CD4-positive, alpha-beta T cell treated with Interleukin-21 for 1 hour (primary cell): ENCODE results near the gene HOXB1.

Source experiments
- DNase-seq: peaks from one replicate; pipeline ENCODE4 v3.0.0-alpha.2; 2020

HOXB1 gene

DNA sequence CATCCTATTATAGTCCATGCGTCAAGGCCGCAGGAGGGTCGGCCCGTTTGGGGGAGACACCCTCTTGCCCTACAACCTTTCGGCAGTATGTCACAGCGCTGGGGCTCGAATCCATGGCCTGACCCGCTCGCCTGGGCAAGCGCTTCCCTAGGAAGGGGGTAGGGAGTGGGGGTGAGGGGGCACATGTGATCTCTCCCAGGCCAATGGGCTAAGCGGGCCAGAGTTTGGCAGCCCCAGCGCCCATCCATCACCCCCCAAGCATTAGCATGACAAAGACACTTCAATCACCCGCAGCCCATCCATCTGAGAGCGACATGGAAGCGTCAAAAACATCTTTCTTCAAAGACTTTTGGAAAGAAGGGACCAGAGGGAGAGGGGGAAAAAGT is at the start of gene HOXB1:
TSS of gene HOXB1 (minus strand) at position 125 of the 386 bp plus-strand sequence. CDS start at position 18, 107 bp downstream.
- DNase-seq = no peak

DNA sequence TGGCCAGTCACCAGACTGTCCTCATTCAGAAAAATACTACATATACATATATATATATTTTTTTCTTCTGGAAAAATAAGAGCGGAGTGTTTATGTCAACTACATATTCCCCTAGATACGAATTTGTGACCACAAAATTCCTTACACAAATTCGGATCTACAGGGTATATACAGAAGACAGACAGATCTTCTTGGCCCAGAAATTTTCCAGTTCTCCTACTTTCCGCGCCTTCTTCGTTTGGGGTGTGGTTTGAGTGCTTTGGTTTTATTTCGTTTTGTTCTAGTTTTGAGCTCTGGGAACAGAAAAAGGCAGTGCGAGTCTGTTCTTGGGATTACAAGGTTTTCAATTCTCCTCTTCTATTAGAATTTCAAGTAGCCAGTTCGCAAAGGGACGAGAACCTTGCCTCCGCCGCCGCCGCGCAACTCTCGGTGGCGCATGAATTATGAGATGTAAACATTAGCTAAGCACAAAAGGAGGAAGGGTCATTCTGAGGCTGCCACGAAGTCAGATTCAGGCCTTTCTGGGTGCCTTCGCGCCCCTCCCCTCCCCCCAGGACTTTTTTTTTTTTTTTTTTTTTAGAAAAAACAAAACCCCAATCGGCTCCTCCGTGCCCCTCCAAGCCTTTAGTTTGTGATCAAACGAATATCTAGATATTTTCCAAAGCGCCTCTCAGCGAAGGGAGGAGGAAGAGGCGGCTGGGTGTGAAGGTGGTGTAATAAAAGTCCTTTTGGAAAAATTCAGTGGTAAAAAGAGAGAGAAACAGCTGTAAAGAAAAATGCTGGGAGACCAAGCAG is 49.1 kb upstream of the HOXB1 start:
- DNase-seq = no peak

DNA sequence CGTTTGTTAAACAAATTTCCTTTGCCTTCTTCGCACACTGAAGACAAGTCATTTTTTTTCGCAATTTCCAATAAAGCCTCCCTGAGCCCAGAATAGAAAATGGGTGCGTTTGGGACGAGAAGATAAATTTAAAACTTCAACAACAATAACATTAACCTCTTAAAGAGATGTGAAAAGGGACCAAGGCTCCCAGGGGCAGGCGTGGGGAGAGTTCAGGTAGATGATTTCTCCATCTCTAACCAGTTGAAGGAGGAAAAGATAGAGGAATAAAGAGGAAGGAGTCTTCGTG is 48.6 kb upstream of the HOXB1 start:
- DNase-seq = no peak

DNA sequence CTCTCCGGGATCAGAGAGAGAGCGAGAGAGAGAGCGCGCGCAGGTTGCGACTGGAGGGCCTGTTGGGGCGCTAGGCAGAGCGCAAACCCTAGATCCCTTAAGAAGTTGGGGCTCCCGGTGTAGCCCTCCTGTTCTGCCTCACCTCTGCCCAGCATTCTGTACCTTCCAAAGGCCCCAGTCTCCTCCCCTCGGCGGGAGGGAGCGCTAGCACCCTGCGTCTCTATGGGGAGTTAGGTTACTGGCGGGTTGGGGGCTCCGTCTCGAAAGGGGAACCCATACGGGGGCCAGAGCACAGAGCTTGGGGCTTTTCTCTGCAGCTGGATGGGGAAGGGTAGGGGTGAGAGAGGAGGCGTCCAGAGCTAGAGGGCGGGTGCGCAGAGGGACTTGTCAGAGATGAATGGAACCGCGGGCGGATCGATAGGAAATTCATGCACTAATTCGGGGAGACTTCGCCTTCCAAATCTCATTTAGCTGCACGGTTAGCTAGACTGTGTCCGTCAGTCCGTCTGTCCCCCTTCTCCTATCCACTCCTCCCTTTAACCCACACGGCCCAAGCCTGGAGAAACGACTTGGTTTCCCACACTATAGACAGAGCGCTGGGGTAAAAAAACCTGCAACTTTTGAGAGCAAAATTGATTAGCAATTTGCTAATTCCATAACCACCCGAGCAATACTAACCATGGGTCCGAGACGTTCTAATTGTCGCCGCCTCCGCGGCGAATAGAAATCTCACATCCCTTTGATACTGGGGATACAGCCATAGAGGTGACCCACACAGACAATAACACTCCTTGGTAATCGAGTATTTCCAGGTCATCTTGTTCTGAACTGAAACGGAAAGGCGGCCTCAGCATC is 48.0 kb upstream of the HOXB1 start:
- DNase-seq = no peak

DNA sequence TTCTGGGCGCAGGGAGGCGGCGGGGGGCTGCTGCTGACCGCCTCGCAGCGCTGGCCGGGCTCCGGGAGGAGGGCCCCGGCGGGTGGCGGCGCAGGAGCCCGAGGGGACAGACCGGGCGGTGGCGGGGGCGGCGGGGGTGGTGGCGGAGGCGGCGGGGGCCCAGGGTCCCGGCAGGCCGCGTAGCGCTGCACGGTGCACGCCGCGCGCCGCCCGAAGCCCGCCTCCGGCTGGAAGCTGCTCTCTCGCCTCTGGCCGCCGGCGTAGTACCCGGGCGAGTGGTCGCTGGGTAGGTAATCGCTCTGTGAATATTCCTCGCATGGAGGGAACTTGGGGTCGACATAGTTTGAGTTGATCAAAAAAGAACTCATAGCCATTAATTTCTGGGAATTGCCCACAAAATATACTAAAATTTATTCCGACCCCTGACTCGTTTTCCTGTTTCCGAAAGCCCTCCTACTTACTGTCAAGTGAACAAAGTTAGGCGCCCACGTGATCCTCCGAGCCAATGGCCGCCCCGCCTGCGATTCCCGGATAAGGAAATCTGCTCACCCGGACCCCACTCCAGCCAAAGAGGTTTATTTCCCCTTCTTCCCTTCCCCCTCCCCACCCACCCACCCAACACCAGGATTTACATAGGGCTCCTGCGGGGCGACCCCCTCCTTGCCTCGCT is 47.3 kb upstream of the HOXB1 start, which contains the start of gene HOXB4:
TSS of gene HOXB4 (minus strand) at position 405 of the 670 bp plus-strand sequence. CDS start at position 374, 31 bp downstream.
- DNase-seq = peak; percentile 76

DNA sequence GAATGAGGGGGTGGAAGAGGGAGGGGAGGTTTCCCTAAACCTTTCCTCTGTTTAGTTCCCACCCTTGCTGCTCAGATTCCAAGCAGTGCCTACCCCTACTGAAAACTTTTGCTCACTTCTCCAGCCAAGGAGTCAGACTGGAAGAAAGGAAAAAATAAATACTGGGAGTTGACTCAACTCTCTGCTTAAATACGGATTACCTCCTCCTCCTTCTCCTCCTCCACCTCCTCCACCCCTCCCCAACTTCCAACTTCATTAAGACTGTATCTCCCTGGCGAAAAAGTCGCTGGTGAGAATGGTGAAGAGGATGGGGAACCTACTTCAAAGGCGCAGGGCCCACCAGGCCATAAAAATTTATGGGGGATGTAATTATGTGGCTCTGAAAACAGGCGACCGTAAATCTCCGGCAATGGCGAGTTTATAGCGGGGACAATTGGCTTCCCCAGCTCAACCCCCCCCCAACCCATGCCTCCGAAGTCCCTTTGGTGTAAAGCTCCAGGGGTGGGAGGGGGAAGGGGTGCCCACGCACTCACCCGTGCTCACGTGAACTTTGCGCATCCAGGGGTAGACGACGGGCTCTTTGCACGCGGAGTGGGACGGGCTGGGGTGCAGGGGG is 46.6 kb upstream of the HOXB1 start:
- DNase-seq = no peak

DNA sequence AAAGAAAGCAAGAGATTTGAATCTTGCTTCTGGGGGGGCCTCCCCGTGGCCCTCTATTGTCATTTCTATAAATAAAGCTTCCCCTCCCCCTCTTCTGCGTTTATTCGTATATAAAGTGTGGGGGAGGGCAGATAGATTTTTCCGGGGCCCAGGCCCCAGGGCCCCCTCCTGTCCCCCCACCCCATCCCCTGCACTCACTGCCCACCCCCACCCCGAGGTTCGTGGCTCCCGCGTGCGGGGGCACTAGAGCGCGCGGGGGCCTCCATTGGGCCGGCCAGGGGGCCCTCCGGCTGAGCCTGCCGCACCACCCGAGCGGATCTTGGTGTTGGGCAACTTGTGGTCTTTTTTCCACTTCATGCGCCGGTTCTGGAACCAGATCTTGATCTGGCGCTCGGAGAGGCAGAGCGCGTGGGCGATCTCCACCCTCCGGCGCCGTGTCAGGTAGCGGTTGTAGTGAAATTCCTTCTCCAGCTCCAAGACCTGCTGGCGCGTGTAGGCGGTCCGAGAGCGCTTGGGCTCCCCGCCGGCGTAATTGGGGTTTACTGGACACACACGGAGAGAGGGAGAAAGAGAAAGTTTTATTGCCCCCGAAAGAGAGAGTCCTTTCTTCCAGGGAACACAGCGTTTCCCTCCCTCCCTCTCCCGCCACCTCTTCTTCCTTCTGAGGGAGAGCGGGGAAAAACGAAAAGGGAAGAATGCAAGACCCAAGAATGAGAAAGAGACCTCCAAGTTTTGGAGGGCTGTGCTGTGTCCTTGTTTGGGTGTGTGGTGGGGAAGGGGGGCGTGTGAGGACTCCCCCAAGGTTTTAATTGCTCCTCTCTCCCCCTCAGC is 45.9 kb upstream of the HOXB1 start:
- DNase-seq = no peak

DNA sequence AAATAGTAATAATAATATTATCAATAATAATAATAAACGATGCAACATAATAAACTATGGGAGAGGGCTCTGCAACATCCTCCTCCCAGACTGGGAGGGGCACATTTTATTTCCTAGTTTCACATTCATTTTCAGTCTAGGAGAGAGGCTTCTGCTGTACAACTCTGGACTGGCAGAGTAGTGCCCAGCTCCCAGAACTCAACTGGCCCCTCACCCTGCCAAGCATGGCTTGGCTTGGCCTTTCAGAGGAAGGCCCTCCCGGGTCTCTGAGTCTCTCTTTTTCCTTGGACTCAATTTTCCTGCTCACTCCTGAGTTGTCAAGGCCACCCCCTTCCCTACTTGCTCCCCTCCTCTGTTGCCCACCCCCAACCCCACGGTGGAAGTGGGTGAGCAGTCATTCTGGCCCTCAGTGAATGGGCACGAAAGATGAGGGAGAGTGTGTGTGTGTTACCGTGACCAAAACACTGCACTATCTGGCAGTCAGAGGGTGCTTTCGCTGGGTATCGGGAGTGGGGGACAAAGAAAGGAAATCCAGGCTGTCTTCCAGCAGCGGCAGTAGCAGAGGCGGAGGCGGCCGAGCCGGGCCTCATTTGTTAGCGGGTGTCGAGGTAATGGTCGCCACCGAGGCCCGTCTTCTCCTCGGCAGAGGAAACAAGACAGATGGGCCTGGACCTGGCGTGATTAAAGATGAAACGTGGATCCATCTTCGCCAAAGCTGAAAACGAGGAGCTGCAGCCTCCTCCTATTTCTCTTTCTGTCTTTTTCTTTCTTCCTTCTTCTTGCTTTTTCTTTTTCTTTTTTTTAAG is 45.1 kb upstream of the HOXB1 start:
- DNase-seq = no peak

DNA sequence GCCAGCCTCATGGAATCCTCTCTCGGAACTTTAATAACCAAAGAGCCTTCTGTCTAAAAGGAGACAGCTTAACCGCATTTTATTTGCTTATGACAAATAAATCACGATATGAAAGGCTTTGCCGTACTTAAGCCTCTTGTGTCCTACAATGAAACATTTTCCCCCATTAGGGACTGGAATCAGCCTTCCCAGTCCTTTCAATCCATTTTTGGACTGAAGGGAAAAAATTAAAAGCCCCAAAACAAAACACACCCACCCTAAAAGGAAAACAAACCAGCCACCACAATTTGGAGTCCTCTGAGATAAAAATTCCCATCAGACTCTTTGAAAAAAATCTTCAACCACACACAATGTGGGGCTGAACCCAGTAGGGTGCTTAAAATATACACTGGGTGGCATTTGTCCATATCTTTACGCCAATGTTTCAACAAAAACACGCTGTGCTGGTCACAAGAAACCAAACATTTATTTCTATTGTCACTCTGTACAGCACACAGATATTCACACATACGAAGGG is 44.3 kb upstream of the HOXB1 start:
- DNase-seq = no peak

DNA sequence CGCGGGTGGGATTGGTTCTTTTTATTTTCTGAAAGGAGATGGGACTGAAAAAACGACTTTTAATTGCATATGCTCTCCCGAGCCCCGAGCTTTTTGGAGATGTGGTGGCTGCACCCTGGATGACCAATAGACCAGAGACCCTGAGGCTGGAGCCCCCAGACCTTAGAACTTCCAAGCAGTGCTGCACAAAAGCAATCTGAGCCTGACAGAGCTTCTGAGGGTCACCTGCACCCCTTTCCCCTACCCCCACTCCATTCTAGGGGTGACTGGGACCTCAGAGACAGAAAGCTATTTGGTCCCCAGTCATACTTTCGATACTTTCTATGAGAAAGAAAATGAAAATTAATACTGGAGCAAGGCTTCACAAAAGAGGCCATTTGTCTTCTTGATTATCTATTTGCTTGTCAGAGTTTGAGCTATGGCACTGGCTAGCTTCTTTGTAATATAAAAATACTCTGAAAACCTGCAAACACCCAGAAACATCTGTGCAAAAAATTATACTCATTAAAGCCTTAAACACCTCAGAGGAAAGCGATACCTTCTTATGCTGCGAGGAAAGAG is 43.8 kb upstream of the HOXB1 start:
- DNase-seq = no peak

DNA sequence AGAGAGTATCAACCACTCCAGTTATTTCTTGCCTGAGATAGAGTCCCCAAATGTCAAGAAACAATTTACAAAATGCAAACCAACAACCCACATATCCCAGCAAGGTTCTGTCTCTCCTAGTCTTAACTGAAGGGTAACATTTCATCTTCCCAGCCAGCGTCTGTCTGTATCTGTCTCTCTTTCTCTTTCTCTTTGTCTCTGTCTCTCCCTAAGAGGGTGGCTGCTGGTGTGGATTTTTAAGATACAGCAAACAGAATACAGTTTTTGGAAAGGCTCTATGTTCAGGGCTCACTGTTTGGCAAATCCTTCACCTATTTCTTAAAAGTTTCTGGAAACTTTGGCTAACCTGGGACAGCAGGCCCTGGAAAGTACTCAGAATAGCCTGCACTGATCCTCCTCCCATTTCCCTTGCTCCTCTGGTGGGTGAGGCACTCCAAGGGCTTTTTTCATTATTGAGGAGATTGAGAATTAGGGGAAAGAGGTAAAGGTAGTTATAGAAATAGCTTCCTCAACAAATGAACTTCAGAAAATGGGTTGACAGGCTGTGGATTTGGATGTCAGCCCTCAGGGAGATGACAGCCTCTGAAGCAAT is 41.1 kb upstream of the HOXB1 start:
- DNase-seq = no peak

DNA sequence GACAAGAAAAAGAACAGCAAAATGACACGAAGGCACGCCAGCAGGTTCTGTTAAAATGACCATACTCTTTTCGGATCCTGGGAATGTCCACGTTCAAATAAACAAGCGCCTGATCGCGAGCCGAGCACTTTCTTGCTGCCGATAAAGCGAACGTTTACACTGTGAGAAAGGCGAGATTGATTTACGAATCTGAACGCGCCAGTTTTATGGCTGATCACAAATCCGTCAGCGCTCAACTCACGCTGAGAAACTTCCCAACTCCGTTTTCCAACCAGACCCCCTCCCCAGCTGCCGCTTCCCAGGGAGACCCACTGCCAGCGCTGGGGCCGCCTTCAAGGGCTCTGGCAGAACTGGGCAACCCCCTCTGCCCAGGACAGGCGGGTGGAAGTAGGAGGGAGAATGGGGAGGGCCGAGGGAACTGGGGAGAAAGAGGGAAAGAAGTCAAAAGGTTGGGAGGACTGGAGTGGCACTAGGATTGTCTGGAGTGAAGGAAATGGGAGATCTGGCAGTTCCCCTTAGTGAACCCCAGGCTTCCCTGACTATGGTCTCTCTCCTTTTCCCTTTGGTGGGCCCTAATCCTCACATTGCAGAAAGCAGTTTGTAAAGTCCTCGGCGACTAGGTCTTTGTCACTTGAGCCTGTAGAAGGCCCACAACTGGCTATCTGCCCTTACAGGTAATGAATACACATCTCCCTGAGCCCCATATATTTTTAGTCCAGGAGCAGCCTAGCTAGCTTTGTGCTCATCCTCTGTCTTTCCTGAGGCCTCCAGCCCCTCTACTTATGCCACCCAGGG is 40.4 kb upstream of the HOXB1 start:
- no peak for DNase-seq

DNA sequence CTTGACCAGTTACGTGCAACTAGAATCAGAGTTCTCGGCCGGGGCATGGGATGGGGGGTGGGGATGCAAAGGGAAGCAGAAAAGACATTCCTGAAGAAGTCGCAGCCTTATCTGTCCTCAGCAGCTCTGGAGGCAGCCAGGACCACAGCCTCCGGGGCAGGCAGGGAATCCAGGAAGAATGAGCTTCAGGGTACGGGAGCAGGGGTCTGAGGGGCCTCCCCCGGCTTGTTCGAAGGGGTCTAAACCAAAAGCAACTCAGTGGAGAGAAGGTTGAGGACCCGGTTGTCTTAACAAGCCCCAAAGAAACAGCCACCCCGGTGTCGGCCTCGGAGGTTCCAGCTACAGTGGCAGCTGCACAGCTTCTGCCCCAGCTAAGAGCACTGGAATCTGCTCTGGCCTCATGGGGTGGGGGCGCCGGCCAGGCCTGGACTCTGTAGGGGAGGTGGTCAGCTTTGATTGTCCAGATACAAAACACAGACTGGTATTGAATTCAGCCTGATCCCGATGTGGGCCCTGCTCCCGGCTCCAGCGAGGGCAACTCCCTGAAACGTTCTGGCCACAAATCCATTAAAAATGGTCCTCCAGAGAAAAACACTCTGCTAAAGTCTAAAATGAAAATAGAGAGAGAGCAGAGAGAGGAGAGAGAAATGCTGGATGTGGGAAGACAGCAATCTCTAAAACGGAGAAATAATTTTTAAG is 39.7 kb upstream of the HOXB1 start:
- no peak for DNase-seq

DNA sequence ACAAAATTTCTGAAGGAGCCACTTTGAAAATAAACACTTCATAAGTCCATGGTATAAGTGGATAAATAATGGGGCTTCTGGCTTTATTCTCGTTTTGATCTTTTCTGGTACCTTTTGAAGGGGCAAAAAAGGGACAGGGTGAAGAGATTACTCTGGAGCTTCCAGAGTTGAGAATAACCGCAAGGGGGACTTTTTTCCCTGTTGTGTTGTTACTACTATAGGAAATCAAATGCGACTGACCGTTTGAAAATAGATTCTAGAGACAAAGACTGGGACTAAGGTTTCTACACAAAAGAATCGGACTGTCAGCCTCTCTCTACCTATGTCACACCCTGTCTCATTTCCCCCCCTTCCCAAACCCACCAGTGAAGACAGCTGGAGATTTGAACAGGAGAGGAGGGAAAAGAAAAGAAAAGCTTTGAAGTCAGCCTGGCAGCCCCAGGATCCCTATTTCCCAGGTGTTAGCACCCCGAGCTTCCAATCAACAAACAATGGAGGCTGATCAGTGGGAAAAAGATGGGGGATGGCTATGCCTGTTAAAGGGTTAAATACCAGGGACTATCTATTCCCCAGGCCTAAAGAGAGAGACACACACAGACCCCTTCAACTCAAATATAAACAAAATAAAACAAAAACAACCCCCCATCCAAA is 39.0 kb upstream of the HOXB1 start:
- no peak for DNase-seq

DNA sequence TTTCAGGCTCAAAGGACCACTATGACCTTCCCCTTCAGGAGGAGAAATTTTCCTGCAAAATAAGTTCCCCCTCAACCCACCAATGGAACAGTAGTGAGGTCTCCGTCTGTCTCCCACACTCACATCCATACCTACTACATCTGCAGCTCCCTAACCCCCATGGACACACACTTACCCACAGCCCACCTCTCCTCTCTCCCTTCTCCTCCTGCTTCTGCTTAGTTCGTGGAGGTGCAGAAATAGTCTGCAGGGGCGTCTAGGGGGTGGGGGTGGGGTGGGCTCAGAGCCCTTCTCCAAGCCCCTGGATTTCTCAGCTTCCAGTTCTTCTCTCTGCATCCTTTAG is 38.4 kb upstream of the HOXB1 start:
- no peak for DNase-seq

DNA sequence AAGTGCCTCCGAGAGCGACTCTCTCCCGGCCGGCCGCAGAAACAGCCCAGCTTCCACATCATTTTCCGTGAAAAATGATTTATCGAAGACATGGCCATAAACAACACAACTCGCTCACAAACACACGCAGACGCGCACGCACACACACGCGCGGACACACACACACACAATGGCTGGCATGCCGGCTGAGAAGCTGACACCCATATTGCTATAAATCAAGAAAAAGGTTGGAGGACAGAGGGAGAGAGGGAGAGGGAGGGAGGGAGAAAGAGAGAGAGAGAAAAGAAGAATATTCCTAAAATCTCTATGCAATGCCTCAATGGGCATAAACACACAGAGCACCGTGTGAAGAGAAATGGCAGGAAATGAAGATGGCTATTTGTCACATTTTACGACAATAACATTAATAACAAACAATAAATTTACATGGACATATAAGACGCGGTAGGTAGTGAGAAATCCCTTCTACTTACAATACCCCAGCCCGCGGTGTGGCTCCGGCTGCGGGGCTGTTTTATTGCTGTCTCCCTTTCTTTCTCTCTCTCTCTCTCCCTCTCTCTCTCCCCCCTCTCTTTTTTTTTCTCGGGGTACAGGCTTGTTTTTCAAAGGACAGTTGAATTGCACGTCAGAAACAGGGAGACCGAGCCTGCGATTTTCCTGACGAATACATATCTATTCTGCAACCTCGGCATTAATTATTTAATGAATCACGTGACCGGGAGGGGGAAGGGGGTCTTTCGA is 37.9 kb upstream of the HOXB1 start:
- no peak for DNase-seq

DNA sequence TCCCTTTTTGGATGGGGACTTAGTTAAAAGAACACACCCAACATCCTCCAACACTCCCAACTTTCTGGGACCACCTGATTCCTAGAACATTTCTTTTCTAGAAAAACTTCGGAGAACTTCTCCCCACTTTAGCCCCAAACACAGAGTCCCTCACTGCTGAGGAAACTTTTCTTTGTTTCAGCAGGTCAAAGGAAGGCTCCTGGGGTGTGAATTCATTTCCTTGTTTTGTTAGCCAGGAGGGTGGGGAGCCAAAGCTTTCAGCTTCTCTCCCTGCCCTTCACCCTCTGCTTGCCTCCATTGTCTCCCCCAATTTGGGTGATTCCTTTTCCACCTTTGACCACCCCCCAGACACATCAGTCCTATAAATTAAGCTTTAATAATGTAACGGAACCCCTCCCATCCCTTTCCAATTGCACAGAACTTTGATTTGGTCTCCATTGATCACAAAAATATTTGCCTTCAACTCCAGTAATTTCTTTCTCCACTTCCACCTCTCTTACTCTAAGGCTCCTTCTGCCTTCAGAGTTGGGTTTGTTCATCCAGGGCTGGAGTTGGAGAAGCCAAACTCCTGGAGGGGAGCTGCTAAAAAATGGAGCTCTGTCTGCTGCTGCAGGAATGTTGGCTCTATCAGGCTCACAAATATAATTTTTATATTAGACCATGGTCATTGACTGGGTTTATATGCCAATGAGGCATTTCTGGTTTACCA is 37.0 kb upstream of the HOXB1 start:
- no peak for DNase-seq
